GM21367 (cell line): Measurements from ENCODE around the gene FERMT2.

Experiments
- ATAC-seq: cut with Tn5 transposase; IDR thresholded peaks from one replicate; pipeline ENCODE4 v1.9.1; 2021; ENCODE audit not compliant: unreplicated experiment

The FERMT2 gene

GRCh38 chr14:52833891-52834290, 117.0 kb downstream of the FERMT2 start:
- no peak for ATAC-seq

- ATAC-seq: no peak
These were observed 121.2 kb downstream of the FERMT2 start for GRCh38 chr14:52829527-52830185.

- no peak for ATAC-seq
These were observed 123.4 kb downstream of the FERMT2 start for GRCh38 chr14:52827426-52827825.

- ATAC-seq: no peak
These were observed 125.8 kb downstream of the FERMT2 start for GRCh38 chr14:52825085-52825484.

GRCh38 chr14:52824462-52824861, 126.4 kb downstream of the FERMT2 start:
- no peak for ATAC-seq

- ATAC-seq: no peak
These were observed 129.0 kb downstream of the FERMT2 start for GRCh38 chr14:52821805-52822250.

- ATAC-seq: no peak
These were observed 142.7 kb downstream of the FERMT2 start for GRCh38 chr14:52808101-52808500.
